OCI-LY3 (cell line): Measurements from ENCODE around the gene GPATCH3.

Experiments
- H2AFZ ChIP-seq: fragments of 200-600, 300-600 bp; shearing (Covaris generic); 2 replicates; pipeline ENCODE4 v1.6.0; 2014; ENCODE audit warnings: antibody characterized with exemption, low read depth, low read length
- H3K27ac ChIP-seq: fragments of 200-600, 300-600 bp; sonication (generic); 2 replicates; pipeline ENCODE4 v1.5.1; 2014; ENCODE audit warnings: mild to moderate bottlenecking, low read length, moderate library complexity, mixed read lengths
- H3K27me3 ChIP-seq: fragments of 200-600, 300-600 bp; sonication (generic); 2 replicates; pipeline ENCODE4 v1.6.1; 2014; ENCODE audit warnings: low read depth, low read length, mixed read lengths
- H3K36me3 ChIP-seq: fragments of 200-600, 300-600 bp; sonication (generic); replicated peaks from 2 replicates; pipeline ENCODE3; 2014; ENCODE audit warnings: low read depth, low read length, mixed read lengths
- H3K4me1 ChIP-seq: fragments of 300-600, 200-600 bp; sonication (generic); 2 replicates; pipeline ENCODE4 v1.6.1; 2014; ENCODE audit warnings: low read length, mixed read lengths
- H3K4me2 ChIP-seq: fragments of 200-600, 300-600 bp; sonication (generic); 2 replicates; pipeline ENCODE4 v1.6.1; 2014; ENCODE audit warnings: low read length, mixed read lengths
- H3K4me3 ChIP-seq: fragments of 300-600, 200-600 bp; sonication (generic); 2 replicates; pipeline ENCODE4 v1.5.1; 2014; ENCODE audit warnings: antibody characterized with exemption, mild to moderate bottlenecking, low read length, moderate library complexity
- H3K79me2 ChIP-seq: fragments of 300-600, 200-600 bp; shearing (Covaris generic); 2 replicates; pipeline ENCODE4 v1.6.1; 2014; ENCODE audit warnings: mild to moderate bottlenecking, low read length, mixed read lengths
- H3K9ac ChIP-seq: fragments of 300-600, 200-600 bp; shearing (Covaris generic); 2 replicates; pipeline ENCODE4 v1.6.0; 2014; ENCODE audit warnings: mild to moderate bottlenecking, low read length, moderate library complexity
- H3K9me3 ChIP-seq: fragments of 200-600, 300-600 bp; shearing (Covaris generic); 2 replicates; pipeline ENCODE4 v1.6.1; 2014; ENCODE audit warnings: low read length, mixed read lengths; ENCODE audit not compliant: insufficient read depth
- H4K20me1 ChIP-seq: fragments of 200-600, 300-600 bp; sonication (generic); 2 replicates; pipeline ENCODE4 v1.6.1; 2016; ENCODE audit warnings: low read length, mixed read lengths; ENCODE audit not compliant: insufficient read depth
- CTCF ChIP-seq: fragments of 200-600, 300-600 bp; sonication (generic); IDR thresholded peaks from 2 replicates; pipeline ENCODE4 v1.5.1; 2014; ENCODE audit warnings: antibody characterized with exemption, low read length, low read depth
- EZH2phosphoT487 ChIP-seq: fragments of 200-600 bp; shearing (Covaris generic); IDR thresholded peaks from 2 replicates; pipeline ENCODE4 v1.6.1; 2018; ENCODE audit warnings: antibody characterized with exemption, mixed run types, low read depth

Gene GPATCH3

GRCh38 chr1:26900815-26901511 is 696 bp upstream of the GPATCH3 start:
- H3K4me2 ChIP-seq: peak overlapping the region; percentile 79
- TF ChIP-seq EZH2phosphoT487: no peak
- TF ChIP-seq CTCF: no peak
- peak overlapping the region; percentile 98 for H2AFZ ChIP-seq
- no peaks in the 10 kb centered on the region for H3K36me3 ChIP-seq
- peaks cover 16% of the 10 kb centered on the region for H3K79me2 ChIP-seq
- H3K27me3 ChIP-seq: no peaks in the 10 kb centered on the region
- peak overlapping the region; percentile 98 for H3K4me3 ChIP-seq
- peaks cover 12% of the 10 kb centered on the region for H3K4me1 ChIP-seq
- H3K9me3 ChIP-seq: no peaks in the 10 kb centered on the region
- peak overlapping the region; percentile 82 for H3K9ac ChIP-seq
- peak overlapping the region; percentile 44; the same call in 1 of the 2 replicates for H3K27ac ChIP-seq
- H4K20me1 ChIP-seq: no peaks in the 10 kb centered on the region

GRCh38 chr1:26897351-26897750 is 2.9 kb downstream of the GPATCH3 start:
- Histone ChIP-seq H3K4me2 (no peak overlapping the region), H3K9ac (no peak overlapping the region), H4K20me1 (no peaks in the 10 kb centered on the region), H3K36me3 (no peaks in the 10 kb centered on the region), H3K4me1 (peaks cover 12% of the 10 kb centered on the region), H2AFZ (no peak overlapping the region), H3K27me3 (no peaks in the 10 kb centered on the region), H3K27ac (no peak overlapping the region), H3K9me3 (no peaks in the 10 kb centered on the region), H3K4me3 (no peak overlapping the region), H3K79me2 (peaks cover 16% of the 10 kb centered on the region)
- no peak for TF ChIP-seq CTCF
- TF ChIP-seq EZH2phosphoT487: no peak

GRCh38 chr1:26894263-26894662 is 6.0 kb downstream of the GPATCH3 start:
- Histone ChIP-seq H3K4me1 (peaks cover 6% of the 10 kb centered on the region), H4K20me1 (no peaks in the 10 kb centered on the region), H3K27me3 (no peaks in the 10 kb centered on the region), H3K79me2 (peaks cover 15% of the 10 kb centered on the region), H3K4me3 (no peak overlapping the region), H3K9ac (no peak overlapping the region), H3K9me3 (no peaks in the 10 kb centered on the region), H2AFZ (no peak overlapping the region), H3K4me2 (no peak overlapping the region), H3K36me3 (no peaks in the 10 kb centered on the region), H3K27ac (no peak overlapping the region)
- no peak for TF ChIP-seq EZH2phosphoT487
- no peak for TF ChIP-seq CTCF

GRCh38 chr1:26890467-26890796 is 9.8 kb downstream of the GPATCH3 start:
- Histone ChIP-seq H3K4me2 (peak overlapping the region; percentile 73), H3K36me3 (peaks cover 10% of the 10 kb centered on the region), H4K20me1 (no peaks in the 10 kb centered on the region), H2AFZ (peak overlapping the region; percentile 84), H3K27ac (peak overlapping the region; percentile 43), H3K4me3 (peak overlapping the region; percentile 97), H3K27me3 (no peaks in the 10 kb centered on the region), H3K9me3 (no peaks in the 10 kb centered on the region), H3K79me2 (peaks cover 18% of the 10 kb centered on the region), H3K9ac (peak overlapping the region; percentile 79), H3K4me1 (peaks cover 9% of the 10 kb centered on the region)
- TF ChIP-seq EZH2phosphoT487 (no peak), CTCF (no peak)
